Measurements from ENCODE around the gene TRPC4. TPM values are rescaled to one million over a fixed set of nuclear protein-coding genes. Genes with fewer than 3 reads are reported as not detected.

TRPC4 gene
- total RNA-seq, 1 donor from 2014 or later: 6.3 TPM

- no peaks in the 10 kb centered on the region for H3K9me3 Mint-ChIP-seq (ENCODE audit: unreplicated experiment)
- peaks cover 18% of the 10 kb centered on the region for H3K4me1 Mint-ChIP-seq (ENCODE audit: unreplicated experiment)
- no peak overlapping the region for H3K4me3 Mint-ChIP-seq (ENCODE audit: unreplicated experiment)
- DNase-seq (ENCODE audit: extremely low spot score, unreplicated experiment): no peak
- no peak for TF ChIP-seq CTCF (IDR thresholded peaks at IDR 0.05)
- no peaks in the 10 kb centered on the region for H3K27me3 Mint-ChIP-seq (ENCODE audit: unreplicated experiment)
- H3K27ac Mint-ChIP-seq (ENCODE audit: unreplicated experiment): no peak overlapping the region
- H3K36me3 Mint-ChIP-seq (ENCODE audit: unreplicated experiment): no peaks in the 10 kb centered on the region
Measured at GRCh38 chr13:37777676-37778075, 91.9 kb downstream of the TRPC4 start.

GRCh38 chr13:37775871-37776270 lies 93.7 kb downstream of the TRPC4 start:
- peaks cover 18% of the 10 kb centered on the region for H3K4me1 Mint-ChIP-seq (ENCODE audit: unreplicated experiment)

GRCh38 chr13:37772644-37773043 lies 96.9 kb downstream of the TRPC4 start:
- no peak for DNase-seq (ENCODE audit: extremely low spot score, unreplicated experiment)
- H3K4me3 Mint-ChIP-seq (ENCODE audit: unreplicated experiment): no peak overlapping the region
- no peaks in the 10 kb centered on the region for H3K27me3 Mint-ChIP-seq (ENCODE audit: unreplicated experiment)
- H3K27ac Mint-ChIP-seq (ENCODE audit: unreplicated experiment): no peak overlapping the region
- H3K36me3 Mint-ChIP-seq (ENCODE audit: unreplicated experiment): no peaks in the 10 kb centered on the region
- peaks cover 22% of the 10 kb centered on the region for H3K4me1 Mint-ChIP-seq (ENCODE audit: unreplicated experiment)
- H3K9me3 Mint-ChIP-seq (ENCODE audit: unreplicated experiment): no peaks in the 10 kb centered on the region
- TF ChIP-seq CTCF (IDR thresholded peaks at IDR 0.05): no peak

More at GRCh38 chr13:37775871-37776270, 93.7 kb downstream of the TRPC4 start:
- no peaks in the 10 kb centered on the region for H3K36me3 Mint-ChIP-seq (ENCODE audit: unreplicated experiment)
- no peaks in the 10 kb centered on the region for H3K27me3 Mint-ChIP-seq (ENCODE audit: unreplicated experiment)
- DNase-seq (ENCODE audit: extremely low spot score, unreplicated experiment): no peak
- peak overlapping the region; percentile 61 for H3K27ac Mint-ChIP-seq (ENCODE audit: unreplicated experiment)
- H3K4me3 Mint-ChIP-seq (ENCODE audit: unreplicated experiment): no peak overlapping the region
- H3K9me3 Mint-ChIP-seq (ENCODE audit: unreplicated experiment): no peaks in the 10 kb centered on the region
- no peak for TF ChIP-seq CTCF (IDR thresholded peaks at IDR 0.05)

GRCh38 chr13:37769545-37769944 lies 100.0 kb downstream of the TRPC4 start:
- Mint-ChIP-seq H3K4me3 (ENCODE audit: unreplicated experiment) (no peak overlapping the region), H3K27me3 (ENCODE audit: unreplicated experiment) (no peaks in the 10 kb centered on the region), H3K9me3 (ENCODE audit: unreplicated experiment) (no peaks in the 10 kb centered on the region), H3K4me1 (ENCODE audit: unreplicated experiment) (peaks cover 6% of the 10 kb centered on the region), H3K36me3 (ENCODE audit: unreplicated experiment) (no peaks in the 10 kb centered on the region), H3K27ac (ENCODE audit: unreplicated experiment) (no peak overlapping the region)
- DNase-seq (ENCODE audit: extremely low spot score, unreplicated experiment): no peak
- TF ChIP-seq CTCF (IDR thresholded peaks at IDR 0.05): no peak

- peak; percentile 56 for TF ChIP-seq CTCF (IDR thresholded peaks at IDR 0.05)
- DNase-seq (ENCODE audit: extremely low spot score, unreplicated experiment): no peak
- H3K9me3 Mint-ChIP-seq (ENCODE audit: unreplicated experiment): no peaks in the 10 kb centered on the region
- H3K27me3 Mint-ChIP-seq (ENCODE audit: unreplicated experiment): no peaks in the 10 kb centered on the region
- no peaks in the 10 kb centered on the region for H3K36me3 Mint-ChIP-seq (ENCODE audit: unreplicated experiment)
- no peak overlapping the region for H3K4me3 Mint-ChIP-seq (ENCODE audit: unreplicated experiment)
- no peak overlapping the region for H3K27ac Mint-ChIP-seq (ENCODE audit: unreplicated experiment)
- H3K4me1 Mint-ChIP-seq (ENCODE audit: unreplicated experiment): peaks cover 6% of the 10 kb centered on the region
Measured at GRCh38 chr13:37769078-37769477, 100.5 kb downstream of the TRPC4 start.
